Neural progenitor cell (in vitro differentiated cells): ENCODE results near the gene MR1. TPM values are rescaled to one million over a fixed set of nuclear protein-coding genes. Genes with fewer than 3 reads are reported as not detected.

Experiments used
- DNase-seq: peaks from one replicate; pipeline ENCODE4 v3.0.0-alpha.2; 2016; ENCODE audit warnings: low spot score
- H2AFZ ChIP-seq: fragments of 200-600 bp; sonication (generic); replicated peaks from 2 replicates; pipeline ENCODE4 v1.6.1; 2016; ENCODE audit warnings: antibody characterized with exemption
- H3F3A ChIP-seq: fragments of 200-600 bp; sonication (generic); 2 replicates; pipeline ENCODE4 v1.6.1; 2016; ENCODE audit warnings: antibody characterized with exemption, low read depth
- H3K27ac ChIP-seq: fragments of 200-600 bp; sonication (generic); 2 replicates; pipeline ENCODE4 v1.5.1; 2016; ENCODE audit warnings: mild to moderate bottlenecking
- H3K27me3 ChIP-seq: fragments of 200-600 bp; sonication (generic); 2 replicates; pipeline ENCODE4 v1.6.1; 2016; ENCODE audit warnings: mild to moderate bottlenecking, moderate library complexity
- H3K36me3 ChIP-seq: fragments of 200-600 bp; sonication (generic); 2 replicates; pipeline ENCODE4 v1.5.1; 2016
- H3K4me1 ChIP-seq: fragments of 200-600 bp; sonication (generic); 2 replicates; pipeline ENCODE4 v1.6.1; 2016; ENCODE audit warnings: mixed run types
- H3K4me2 ChIP-seq: fragments of 200-600 bp; sonication (generic); 2 replicates; pipeline ENCODE4 v1.6.1; 2016
- H3K4me3 ChIP-seq: fragments of 200-600 bp; sonication (generic); 2 replicates; pipeline ENCODE4 v1.5.1; 2016
- H3K79me2 ChIP-seq: fragments of 200-600 bp; sonication (generic); 2 replicates; pipeline ENCODE4 v1.6.1; 2016; ENCODE audit warnings: low read depth
- H3K9ac ChIP-seq: fragments of 200-600 bp; sonication (generic); 2 replicates; pipeline ENCODE4 v1.6.1; 2016
- H3K9me3 ChIP-seq: fragments of 200-600 bp; sonication (generic); 2 replicates; pipeline ENCODE4 v1.5.1; 2016; ENCODE audit warnings: low read depth
- H4K20me1 ChIP-seq: fragments of 200-600 bp; sonication (generic); 2 replicates; pipeline ENCODE4 v1.6.1; 2016; ENCODE audit warnings: low read depth
- H3K27ac Mint-ChIP-seq: 3 replicates; pipeline ENCODE4 v1.8.0; 2021; ENCODE audit warnings: mixed read lengths
- H3K27me3 Mint-ChIP-seq: 2 replicates; pipeline ENCODE4 v1.8.0; 2022; ENCODE audit warnings: low read depth, mild to moderate bottlenecking, inconsistent platforms, moderate library complexity, mixed read lengths; ENCODE audit not compliant: insufficient read depth
- H3K36me3 Mint-ChIP-seq: 3 replicates; pipeline ENCODE4 v1.8.0; 2021; ENCODE audit warnings: mixed read lengths
- H3K4me1 Mint-ChIP-seq: 3 replicates; pipeline ENCODE4 v1.8.0; 2021; ENCODE audit warnings: mixed read lengths
- H3K4me3 Mint-ChIP-seq: 3 replicates; pipeline ENCODE4 v1.8.0; 2021; ENCODE audit warnings: mild to moderate bottlenecking, moderate library complexity, mixed read lengths
- H3K9me3 Mint-ChIP-seq: 3 replicates; pipeline ENCODE4 v1.8.0; 2020; ENCODE audit warnings: mixed read lengths
- CTCF ChIP-seq: fragments of 200-600 bp; sonication (generic); IDR thresholded peaks from 2 replicates; pipeline ENCODE4 v1.5.1; 2017; ENCODE audit warnings: antibody characterized with exemption, mild to moderate bottlenecking
- EZH2 ChIP-seq: fragments of 200-600 bp; sonication (generic); IDR thresholded peaks from 2 replicates; pipeline ENCODE4 v1.6.1; 2017; ENCODE audit warnings: antibody characterized with exemption, mild to moderate bottlenecking, moderate library complexity
- EZH2phosphoT487 ChIP-seq: fragments of 200-600 bp; sonication (generic); IDR thresholded peaks from 2 replicates; pipeline ENCODE4 v1.6.1; 2017; ENCODE audit warnings: antibody characterized with exemption
- total RNA-seq: library from RNA; depleted of rRNA; stranded (reverse); fragments of >200 nt; gene quantifications from 2 replicates; pipeline ENCODE4 v1.2.3, GENCODE V29; 2015; ENCODE audit warnings: low replicate concordance

The MR1 gene
- total RNA-seq, 1 donor from 2014 or later = not detected

- H3F3A ChIP-seq = no peaks in the 10 kb centered on the region
- no peaks in the 10 kb centered on the region for H3K79me2 ChIP-seq
- H3K4me3 ChIP-seq = no peak overlapping the region
- H3K36me3 Mint-ChIP-seq = no peaks in the 10 kb centered on the region
- no peak overlapping the region for H3K9ac ChIP-seq
- no peaks in the 10 kb centered on the region for H3K27me3 ChIP-seq
- peaks cover 9% of the 10 kb centered on the region for H3K4me1 Mint-ChIP-seq
- H3K27ac Mint-ChIP-seq = no peak overlapping the region
- no peaks in the 10 kb centered on the region for H4K20me1 ChIP-seq
- no peak overlapping the region for H3K27ac ChIP-seq
- DNase-seq = peak; percentile 76
- H3K4me2 ChIP-seq = no peak overlapping the region
- no peaks in the 10 kb centered on the region for H3K9me3 ChIP-seq
- H3K27me3 Mint-ChIP-seq = peaks cover 6% of the 10 kb centered on the region
- no peaks in the 10 kb centered on the region for H3K9me3 Mint-ChIP-seq
- no peak overlapping the region for H2AFZ ChIP-seq
- no peak overlapping the region for H3K4me3 Mint-ChIP-seq
- no peaks in the 10 kb centered on the region for H3K36me3 ChIP-seq
- no peaks in the 10 kb centered on the region for H3K4me1 ChIP-seq
- no peak for TF ChIP-seq EZH2
- no peak for TF ChIP-seq EZH2phosphoT487
- TF ChIP-seq CTCF = peak; percentile 76
These were observed 4.7 kb downstream of the MR1 start for GRCh38 chr1:181038399-181038873.

- Mint-ChIP-seq H3K27me3 (peaks cover 4% of the 10 kb centered on the region), H3K36me3 (no peaks in the 10 kb centered on the region)
- H4K20me1 ChIP-seq = no peaks in the 10 kb centered on the region
These were observed 6.6 kb downstream of the MR1 start for GRCh38 chr1:181040284-181040865.

GRCh38 chr1:181043025-181043888 is 9.5 kb downstream of the MR1 start:
- no peaks in the 10 kb centered on the region for H3K27me3 ChIP-seq
- no peaks in the 10 kb centered on the region for H3K79me2 ChIP-seq
- no peaks in the 10 kb centered on the region for H3K4me1 ChIP-seq
- no peak overlapping the region for H2AFZ ChIP-seq
- peaks cover 7% of the 10 kb centered on the region for H3K9me3 Mint-ChIP-seq
- H3K27ac Mint-ChIP-seq = no peak overlapping the region
- H3K4me3 ChIP-seq = no peak overlapping the region
- H3K27me3 Mint-ChIP-seq = peaks cover 7% of the 10 kb centered on the region
- no peak for DNase-seq
- no peak overlapping the region for H3K9ac ChIP-seq
- no peak for TF ChIP-seq EZH2
- TF ChIP-seq EZH2phosphoT487 = no peak
- no peak for TF ChIP-seq CTCF
- H3K4me2 ChIP-seq = no peak overlapping the region
- H3K27ac ChIP-seq = no peak overlapping the region
- H3K4me3 Mint-ChIP-seq = no peak overlapping the region
- H3K36me3 Mint-ChIP-seq = no peaks in the 10 kb centered on the region
- peaks cover 14% of the 10 kb centered on the region for H3K4me1 Mint-ChIP-seq
- no peaks in the 10 kb centered on the region for H3K36me3 ChIP-seq
- no peaks in the 10 kb centered on the region for H4K20me1 ChIP-seq
- H3F3A ChIP-seq = no peaks in the 10 kb centered on the region
- no peaks in the 10 kb centered on the region for H3K9me3 ChIP-seq

More at GRCh38 chr1:181040284-181040865, 6.6 kb downstream of the MR1 start:
- peaks cover 15% of the 10 kb centered on the region for H3K4me1 Mint-ChIP-seq
- H3K4me3 Mint-ChIP-seq = no peak overlapping the region
- Histone ChIP-seq H3K9ac (no peak overlapping the region), H3F3A (no peaks in the 10 kb centered on the region), H3K27ac (no peak overlapping the region), H3K27me3 (no peaks in the 10 kb centered on the region), H3K9me3 (no peaks in the 10 kb centered on the region), H3K4me3 (no peak overlapping the region), H2AFZ (no peak overlapping the region), H3K4me2 (no peak overlapping the region), H3K36me3 (no peaks in the 10 kb centered on the region), H3K79me2 (no peaks in the 10 kb centered on the region), H3K4me1 (no peaks in the 10 kb centered on the region)
- H3K27ac Mint-ChIP-seq = no peak overlapping the region
- TF ChIP-seq CTCF (no peak), EZH2 (no peak), EZH2phosphoT487 (no peak)
- DNase-seq = no peak
- H3K9me3 Mint-ChIP-seq = no peaks in the 10 kb centered on the region
